Right cardiac atrium (tissue), 5 donors: ENCODE results near the gene PCSK4. TPM values are rescaled to one million over a fixed set of nuclear protein-coding genes. Genes with fewer than 3 reads are reported as not detected.

Source experiments
- ATAC-seq, 2 donors: fragments of 200-7000 bp; cut with Tn5 transposase; one replicate each; pipeline versions ENCODE4 v1.8.0 to v1.9.1; 2020; ENCODE audit warnings: moderate library complexity in 2 of 2, mild to moderate bottlenecking in 1 of 2
- DNase-seq, 3 donors: peaks; one replicate each; pipeline ENCODE4 v3.0.0-alpha.2; 2020
- H3K27ac ChIP-seq: one replicate; pipeline ENCODE4 v1.5.1; 2013; ENCODE audit warnings: mild to moderate bottlenecking, low read length, control low read depth, moderate library complexity
- H3K27me3 ChIP-seq: one replicate; pipeline ENCODE4 v1.6.1; 2013; ENCODE audit not compliant: control insufficient read depth, insufficient read depth
- H3K4me1 ChIP-seq: one replicate; pipeline ENCODE4 v1.6.1; 2013; ENCODE audit warnings: low read length; ENCODE audit not compliant: control insufficient read depth, insufficient read depth
- H3K4me3 ChIP-seq: one replicate; pipeline ENCODE4 v1.5.1; 2013; ENCODE audit warnings: low read length, control low read depth
- H3K9me3 ChIP-seq: one replicate; pipeline ENCODE4 v1.6.1; 2013; ENCODE audit warnings: low read length; ENCODE audit not compliant: control insufficient read depth
- WGBS: extraction: QIAGEN DNeasy Blood & Tissue Kit; methylation state at CpG from one replicate; pipeline ENCODE4 v1.1.7; 2013; 5-methylcytosine and 5-hydroxymethylcytosine counted together
- intact Hi-C, 4 donors: fragments of 100-400 bp; cut with DNase I; formaldehyde crosslinking; loops; one replicate each; pipeline versions ENCODE4 v1.11.0 to v1.14.0; 2022 to 2023
- polyA plus RNA-seq: library from polyadenylated mRNA; stranded (reverse); fragments of 200-250 nt; gene quantifications from one replicate; pipeline ENCODE4 v1.2.3, GENCODE V29; 2013
- total RNA-seq, 4 donors: library from RNA; stranded (reverse); fragmentation: NEBNext Ultra II Directional; extraction: Animal tissue kit (Norgen Biotek cat#: 25700); gene quantifications; one replicate each; pipeline ENCODE4 v1.2.1, GENCODE V29; 2021
- donor health status: healthy with polysubstance abuse.
- donor health status: DM: no; HTN: yes; CAD: no.
- donor health status: DM: no; HTN: no; CAD: no.
- donor health status: DM: no; HTN: yes; CAD: no; lungs with severe emphysema.
- donor health status: DM: yes; HTN: yes; CAD: no.

Gene PCSK4
- total and polyA plus RNA-seq, 5 donors: 0.33 to 2.4 (median 1.5) TPM

- peak overlapping the region; percentile 3 for H3K4me3 ChIP-seq
- WGBS: 5% methylated on average over 92 of the region's 92 CpGs
- DNase-seq: peak; percentile 15 to 66 (median 46)
Observed at GRCh38 chr19:1467490-1468273, 22.5 kb downstream of the PCSK4 start.

GRCh38 chr19:1467215-1467489 is 23.0 kb downstream of the PCSK4 start:
- Histone ChIP-seq H3K9me3 (no peaks in the 10 kb centered on the region), H3K27me3 (no peaks in the 10 kb centered on the region), H3K4me3 (peak overlapping the region; percentile 3), H3K27ac (no peak overlapping the region), H3K4me1 (peaks cover 10% of the 10 kb centered on the region)
- intact Hi-C loops: no loop called here
- ATAC-seq (no peak), DNase-seq (peak in 1 of 3 donors; percentile 40)
- WGBS: 12% methylated on average over 36 of the region's 36 CpGs

More at GRCh38 chr19:1467490-1468273, 22.5 kb downstream of the PCSK4 start:
- intact Hi-C loops: no loop called here
- no peaks in the 10 kb centered on the region for H3K27me3 ChIP-seq
- peaks cover 10% of the 10 kb centered on the region for H3K4me1 ChIP-seq
- ATAC-seq: no peak
- no peaks in the 10 kb centered on the region for H3K9me3 ChIP-seq
- H3K27ac ChIP-seq: no peak overlapping the region

GRCh38 chr19:1466461-1467214 is 23.5 kb downstream of the PCSK4 start:
- H3K27me3 ChIP-seq: no peaks in the 10 kb centered on the region
- intact Hi-C loops: no loop called here
- 37% methylated on average over 70 of the region's 70 CpGs for WGBS
- no peak for ATAC-seq
- peaks cover 10% of the 10 kb centered on the region for H3K4me1 ChIP-seq
- peak in 2 of 3 donors; percentile 47 to 55 for DNase-seq
- H3K9me3 ChIP-seq: no peaks in the 10 kb centered on the region
- no peak overlapping the region for H3K27ac ChIP-seq
- H3K4me3 ChIP-seq: no peak overlapping the region

DNA sequence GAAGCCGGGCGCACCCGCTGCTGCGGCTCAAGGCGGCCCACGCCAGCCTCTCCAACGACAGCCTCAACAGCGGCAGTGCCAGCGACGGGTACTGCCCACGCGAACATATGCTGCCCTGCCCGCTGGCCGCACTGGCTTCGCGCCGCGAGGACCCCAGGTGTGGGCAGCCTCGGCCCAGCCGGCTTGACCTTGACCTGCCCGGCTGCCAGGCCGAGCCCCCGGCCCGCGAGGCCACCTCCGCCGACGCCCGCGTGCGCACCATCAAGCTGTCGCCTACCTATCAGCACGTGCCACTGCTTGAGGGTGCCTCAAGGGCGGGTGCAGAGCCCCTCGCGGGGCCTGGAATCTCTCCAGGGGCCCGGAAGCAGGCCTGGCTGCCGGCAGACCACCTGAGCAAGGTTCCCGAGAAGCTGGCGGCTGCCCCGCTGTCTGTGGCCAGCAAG is 24.1 kb downstream of the PCSK4 start:
- Histone ChIP-seq H3K9me3 (no peaks in the 10 kb centered on the region), H3K4me1 (peaks cover 10% of the 10 kb centered on the region), H3K27ac (no peak overlapping the region), H3K27me3 (no peaks in the 10 kb centered on the region), H3K4me3 (no peak overlapping the region)
- DNase-seq (peak in 1 of 3 donors; percentile 58), ATAC-seq (no peak)
- intact Hi-C loops: no loop called here
- WGBS: 58% methylated on average over 41 of the region's 41 CpGs

- 46% methylated on average over 83 of the region's 83 CpGs for WGBS
- intact Hi-C loops: no loop called here
- DNase-seq: peak; percentile 12 to 74 (median 73)
Observed at GRCh38 chr19:1465191-1466016, 24.7 kb downstream of the PCSK4 start.

GRCh38 chr19:1461862-1462261 is 28.3 kb downstream of the PCSK4 start:
- intact Hi-C loops: no loop called here
- ATAC-seq (no peak), DNase-seq (no peak)
- Histone ChIP-seq H3K9me3 (no peaks in the 10 kb centered on the region), H3K4me1 (peaks cover 4% of the 10 kb centered on the region), H3K27ac (no peak overlapping the region), H3K4me3 (no peak overlapping the region), H3K27me3 (no peaks in the 10 kb centered on the region)
- 93% methylated on average over 24 of the region's 24 CpGs for whole genome bisulfite sequencing

More at GRCh38 chr19:1465191-1466016, 24.7 kb downstream of the PCSK4 start:
- peaks cover 10% of the 10 kb centered on the region for H3K4me1 ChIP-seq
- H3K4me3 ChIP-seq: no peak overlapping the region
- no peaks in the 10 kb centered on the region for H3K9me3 ChIP-seq
- H3K27ac ChIP-seq: no peak overlapping the region
- peak; percentile 10 to 50 for ATAC-seq
- no peaks in the 10 kb centered on the region for H3K27me3 ChIP-seq

GRCh38 chr19:1460033-1460995 is 29.8 kb downstream of the PCSK4 start:
- Histone ChIP-seq H3K27ac (no peak overlapping the region), H3K9me3 (no peaks in the 10 kb centered on the region), H3K27me3 (no peaks in the 10 kb centered on the region), H3K4me3 (no peak overlapping the region), H3K4me1 (no peaks in the 10 kb centered on the region)
- DNase-seq (peak in 2 of 3 donors; percentile 44 to 58), ATAC-seq (peak in 1 of 2 donors; percentile 13)
- intact Hi-C loops: no loop called here
- WGBS: 95% methylated on average over 36 of the region's 36 CpGs

- H3K27me3 ChIP-seq: no peaks in the 10 kb centered on the region
- H3K4me3 ChIP-seq: no peak overlapping the region
- intact Hi-C loops: no loop called here
- no peak for ATAC-seq
- DNase-seq: no peak
- no peak overlapping the region for H3K27ac ChIP-seq
- WGBS: 73% methylated on average over 9 of the region's 9 CpGs
- H3K4me1 ChIP-seq: no peaks in the 10 kb centered on the region
- no peaks in the 10 kb centered on the region for H3K9me3 ChIP-seq
Observed at GRCh38 chr19:1459479-1459878, 30.7 kb downstream of the PCSK4 start.

- intact Hi-C loops: no loop called here
- H3K4me3 ChIP-seq: no peak overlapping the region
- no peaks in the 10 kb centered on the region for H3K27me3 ChIP-seq
- H3K4me1 ChIP-seq: no peaks in the 10 kb centered on the region
- DNase-seq (peak in 2 of 3 donors; percentile 38 to 45), ATAC-seq (no peak)
- WGBS: 78% methylated on average over 16 of the region's 16 CpGs
- H3K9me3 ChIP-seq: no peaks in the 10 kb centered on the region
- H3K27ac ChIP-seq: no peak overlapping the region
Observed at GRCh38 chr19:1457892-1458291, 32.3 kb downstream of the PCSK4 start.
